ENCODE results near the gene TIMP2. TPM values are rescaled to one million over a fixed set of nuclear protein-coding genes. Genes with fewer than 3 reads are reported as not detected.
A peak's percentile ranks its signal among the peaks of the same experiment; 100 is the strongest.

TIMP2 gene
- total RNA-seq, 1 experiment from 2014 or later = 29.0 TPM

GRCh38 chr17:78923660-78924453 lies 1.3 kb downstream of the TIMP2 start:
- Mint-ChIP-seq H3K27ac (peak overlapping the region in 2 of 3 experiments; percentile 53 to 84; a peak in 3 of 7 replicates), H3K9me3 (no peaks in the 10 kb centered on the region), H3K27me3 (ENCODE audit: low read depth) (peaks cover 21% of the 10 kb centered on the region), H3K36me3 (ENCODE audit: insufficient read depth in 1 of 3, low read depth in 3 of 3) (peaks cover 0 to 1% (median 0%) of the 10 kb centered on the region in 3 experiments; a peak in 1 of 7 replicates), H3K4me3 (peak overlapping the region; percentile 71 to 83), H3K4me1 (peaks cover 16 to 40% of the 10 kb centered on the region in 2 experiments)
- H2BK5ac ChIP-seq (ENCODE audit: insufficient read length, low read length) = no peak overlapping the region
- no peak overlapping the region for H3K4ac ChIP-seq (ENCODE audit: low read depth, low read length)
- H3K23ac ChIP-seq (ENCODE audit: insufficient read length, low read depth, low read length) = no peak overlapping the region
- H3K27ac ChIP-seq (ENCODE audit: insufficient read length, low read depth, low read length) = no peak overlapping the region
- H2BK120ac ChIP-seq (ENCODE audit: low read depth, low read length, poor library complexity, severe bottlenecking) = no peak overlapping the region
- H4K8ac ChIP-seq (replicated peaks; ENCODE audit: insufficient read length, low read depth, low read length) = no peak overlapping the region
- peaks cover 4% of the 10 kb centered on the region for H3K79me1 ChIP-seq (ENCODE audit: insufficient read depth, low read depth, low read length, poor library complexity, severe bottlenecking)
- H3K18ac ChIP-seq (ENCODE audit: insufficient read length, low read depth, low read length) = peak overlapping the region; percentile 51
- peaks cover 10% of the 10 kb centered on the region for H3K23me2 ChIP-seq (ENCODE audit: insufficient read length, low read depth, low read length, poor library complexity, severe bottlenecking)
- H4K5ac ChIP-seq (ENCODE audit: insufficient read length, low read depth, low read length) = no peak overlapping the region
- H2AK5ac ChIP-seq (ENCODE audit: insufficient read length, low read length) = no peak overlapping the region
- TF ChIP-seq CTCF (conservative IDR thresholded peaks at IDR 0.05) = no peak
- H3K9me3 ChIP-seq (ENCODE audit: control insufficient read depth, low read depth, low read length) = no peaks in the 10 kb centered on the region
- peak overlapping the region; percentile 72; the same call in 1 of the 2 replicates for H3K14ac ChIP-seq (ENCODE audit: insufficient read depth, low read length)
- peak overlapping the region; percentile 71 for H3K4me2 ChIP-seq (ENCODE audit: insufficient read depth, insufficient read length, low read length)
- H4K91ac ChIP-seq (ENCODE audit: insufficient read length, low read depth, low read length) = no peak overlapping the region
- H3K9ac ChIP-seq (ENCODE audit: extremely low read depth, insufficient read length, low read length) = no peak overlapping the region
- WGBS (ENCODE audit: extremely low coverage, insufficient read length, low lambda C conversion rate) = no CpG with 5 or more reads among the region's 28 CpGs
- no peak overlapping the region for H3K56ac ChIP-seq (ENCODE audit: insufficient read length, low read depth, low read length)
- no peak overlapping the region for H3T11ph ChIP-seq (ENCODE audit: low read length)
- H4K20me1 ChIP-seq (ENCODE audit: control insufficient read depth, insufficient read depth, insufficient read length) = no peaks in the 10 kb centered on the region
- H2BK15ac ChIP-seq (ENCODE audit: low read depth, low read length) = no peak overlapping the region
- no peaks in the 10 kb centered on the region; the same call in 1 of the 2 replicates for H3K79me2 ChIP-seq (ENCODE audit: insufficient read depth, low read length)
- peaks cover 3% of the 10 kb centered on the region; the same call in 1 of the 2 replicates for H3K4me1 ChIP-seq (ENCODE audit: insufficient read depth, low read length)
- H3K27me3 ChIP-seq (ENCODE audit: insufficient read depth, low read length) = no peaks in the 10 kb centered on the region
- H2BK12ac ChIP-seq (ENCODE audit: insufficient read length, low read depth, low read length) = no peak overlapping the region
- DNase-seq = peak; percentile 92
- no peak overlapping the region for H2BK20ac ChIP-seq (ENCODE audit: low read depth, low read length, poor library complexity, severe bottlenecking)
- H2AFZ ChIP-seq (ENCODE audit: low read length) = no peak overlapping the region

All from H9 (cell line).